ENCODE data around the gene THBS2. TPM values are rescaled to one million over a fixed set of nuclear protein-coding genes. Genes with fewer than 3 reads are reported as not detected.

THBS2 gene
- total and polyA plus RNA-seq, 2 of the 4 experiments (the other 2 are of a cell fraction): 97.3 to 113 TPM

DNA sequence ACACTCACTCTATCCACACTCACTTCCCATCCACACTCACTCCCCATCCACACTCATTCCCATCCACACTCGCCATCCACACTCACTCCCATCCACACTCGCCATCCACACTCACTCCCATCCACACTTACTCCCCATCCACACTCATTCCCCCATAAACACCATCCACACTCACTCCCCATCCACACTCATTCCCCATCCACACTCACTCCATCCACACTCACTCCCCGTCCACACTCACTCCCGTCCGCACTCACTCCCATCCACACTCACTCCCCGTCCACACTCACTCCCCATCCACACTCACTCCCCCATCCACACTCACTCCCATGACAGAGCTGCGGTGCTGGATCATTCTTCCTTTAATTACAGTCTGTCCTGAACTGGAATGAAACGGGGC is 17.1 kb downstream of the THBS2 start:
- H3K4me2 ChIP-seq (ENCODE audit: low read depth, low read length): no peak overlapping the region
- no peak overlapping the region for H3K23ac ChIP-seq (ENCODE audit: low read depth, low read length)
- H3K9ac ChIP-seq (ENCODE audit: low read depth, low read length): no peak overlapping the region
- H3K9me3 ChIP-seq (ENCODE audit: control insufficient read depth, insufficient read depth, low read length): no peaks in the 10 kb centered on the region
- intact Hi-C loops (cut with micrococcal nuclease): no loop called here
- no peaks in the 10 kb centered on the region; the same call in 1 of the 2 replicates for H4K20me1 ChIP-seq (ENCODE audit: insufficient read depth, low read length)
- H3K4ac ChIP-seq (ENCODE audit: low read depth, low read length): no peak overlapping the region
- H3K4me1 ChIP-seq (ENCODE audit: control insufficient read depth, insufficient read depth, low read length): no peaks in the 10 kb centered on the region; the same call in 1 of the 2 replicates
- H2BK120ac ChIP-seq (ENCODE audit: low read depth, low read length): no peak overlapping the region
- dilution Hi-C loops (cut with HindIII; ENCODE audit: low sequenced_read_pairs, unreplicated experiment): no loop called here
- no peak for ATAC-seq (ENCODE audit: low read depth)
- no peaks in the 10 kb centered on the region for H3K79me1 ChIP-seq (ENCODE audit: low read depth in 1 of 2, low read length in 2 of 2)
- ChIA-PET POLR2A (ENCODE audit: unreplicated experiment) (no interaction called here), CTCF (interaction anchor here (1.2 kb wide), 1 partner anchor 425 kb away, joined by 5 read pairs; no protein-coding TSS in a partner anchor)
- peak overlapping the region; percentile 23 for H2BK5ac ChIP-seq (ENCODE audit: low read depth, low read length, poor library complexity, severe bottlenecking)
- H2AK9ac ChIP-seq (replicated peaks; ENCODE audit: low read depth, low read length, poor library complexity): no peak overlapping the region
- no peak overlapping the region for H2AK5ac ChIP-seq (ENCODE audit: low read depth, low read length)
- H2BK15ac ChIP-seq (ENCODE audit: low read depth, low read length): no peak overlapping the region
- no peak overlapping the region for H3K27ac ChIP-seq (ENCODE audit: insufficient read depth, low read length)
- 0 out of 2 replicates have a peak, but pooled peaks cover 12% of the 10 kb centered on the region for H3K9me1 ChIP-seq (ENCODE audit: insufficient read depth, low read length)
- no peak overlapping the region for H2AFZ ChIP-seq (replicated peaks; ENCODE audit: low read length, poor library complexity)
- H3K4me3 ChIP-seq (ENCODE audit: insufficient read depth, low read depth, low read length): no peak overlapping the region
- no peak for DNase-seq
- H3K36me3 ChIP-seq (ENCODE audit: control insufficient read depth, insufficient read depth, low read length): peaks cover 54% of the 10 kb centered on the region
- no peak overlapping the region for H3K18ac ChIP-seq (ENCODE audit: low read depth, low read length)
- H3K27me3 ChIP-seq (ENCODE audit: control insufficient read depth, insufficient read depth, low read length): no peaks in the 10 kb centered on the region
- TF ChIP-seq CHD1 (IDR thresholded peaks at IDR 0.05; ENCODE audit: low read depth, low read length) (no peak), FOS (IDR thresholded peaks at IDR 0.05; ENCODE audit: low read depth, low read length) (no peak), MAFK (IDR thresholded peaks at IDR 0.05; ENCODE audit: low read depth, low read length) (no peak), NFE2L2 (IDR thresholded peaks at IDR 0.05; ENCODE audit: low read depth, low read length) (no peak), CEBPB (IDR thresholded peaks at IDR 0.05; ENCODE audit: low read depth, low read length) (no peak), SMC3 (IDR thresholded peaks at IDR 0.05; ENCODE audit: low read depth, low read length) (no peak), MXI1 (IDR thresholded peaks at IDR 0.05; ENCODE audit: borderline replicate concordance, low read depth, low read length) (no peak), RAD21 (IDR thresholded peaks at IDR 0.05; ENCODE audit: low read length) (no peak)
- TF ChIP-seq, protein P1, sequence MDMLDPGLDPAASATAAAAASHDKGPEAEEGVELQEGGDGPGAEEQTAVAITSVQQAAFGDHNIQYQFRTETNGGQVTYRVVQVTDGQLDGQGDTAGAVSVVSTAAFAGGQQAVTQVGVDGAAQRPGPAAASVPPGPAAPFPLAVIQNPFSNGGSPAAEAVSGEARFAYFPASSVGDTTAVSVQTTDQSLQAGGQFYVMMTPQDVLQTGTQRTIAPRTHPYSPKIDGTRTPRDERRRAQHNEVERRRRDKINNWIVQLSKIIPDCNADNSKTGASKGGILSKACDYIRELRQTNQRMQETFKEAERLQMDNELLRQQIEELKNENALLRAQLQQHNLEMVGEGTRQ (IDR thresholded peaks at IDR 0.05; ENCODE audit: low read depth, low read length): no peak
- TF ChIP-seq, protein P2, sequence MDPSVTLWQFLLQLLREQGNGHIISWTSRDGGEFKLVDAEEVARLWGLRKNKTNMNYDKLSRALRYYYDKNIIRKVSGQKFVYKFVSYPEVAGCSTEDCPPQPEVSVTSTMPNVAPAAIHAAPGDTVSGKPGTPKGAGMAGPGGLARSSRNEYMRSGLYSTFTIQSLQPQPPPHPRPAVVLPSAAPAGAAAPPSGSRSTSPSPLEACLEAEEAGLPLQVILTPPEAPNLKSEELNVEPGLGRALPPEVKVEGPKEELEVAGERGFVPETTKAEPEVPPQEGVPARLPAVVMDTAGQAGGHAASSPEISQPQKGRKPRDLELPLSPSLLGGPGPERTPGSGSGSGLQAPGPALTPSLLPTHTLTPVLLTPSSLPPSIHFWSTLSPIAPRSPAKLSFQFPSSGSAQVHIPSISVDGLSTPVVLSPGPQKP (IDR thresholded peaks at IDR 0.05; ENCODE audit: borderline replicate concordance, low read depth, low read length): no peak
- TF ChIP-seq, protein P3, sequence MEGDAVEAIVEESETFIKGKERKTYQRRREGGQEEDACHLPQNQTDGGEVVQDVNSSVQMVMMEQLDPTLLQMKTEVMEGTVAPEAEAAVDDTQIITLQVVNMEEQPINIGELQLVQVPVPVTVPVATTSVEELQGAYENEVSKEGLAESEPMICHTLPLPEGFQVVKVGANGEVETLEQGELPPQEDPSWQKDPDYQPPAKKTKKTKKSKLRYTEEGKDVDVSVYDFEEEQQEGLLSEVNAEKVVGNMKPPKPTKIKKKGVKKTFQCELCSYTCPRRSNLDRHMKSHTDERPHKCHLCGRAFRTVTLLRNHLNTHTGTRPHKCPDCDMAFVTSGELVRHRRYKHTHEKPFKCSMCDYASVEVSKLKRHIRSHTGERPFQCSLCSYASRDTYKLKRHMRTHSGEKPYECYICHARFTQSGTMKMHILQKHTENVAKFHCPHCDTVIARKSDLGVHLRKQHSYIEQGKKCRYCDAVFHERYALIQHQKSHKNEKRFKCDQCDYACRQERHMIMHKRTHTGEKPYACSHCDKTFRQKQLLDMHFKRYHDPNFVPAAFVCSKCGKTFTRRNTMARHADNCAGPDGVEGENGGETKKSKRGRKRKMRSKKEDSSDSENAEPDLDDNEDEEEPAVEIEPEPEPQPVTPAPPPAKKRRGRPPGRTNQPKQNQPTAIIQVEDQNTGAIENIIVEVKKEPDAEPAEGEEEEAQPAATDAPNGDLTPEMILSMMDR (conservative IDR thresholded peaks at IDR 0.05; ENCODE audit: low read depth, low read length): no peak
- in situ Hi-C loops (cut with MboI; ENCODE audit: low sequenced_read_pairs): no loop called here
- H4K8ac ChIP-seq (ENCODE audit: low read depth in 2 of 2, low read length in 2 of 2): no peak overlapping the region
- H3K56ac ChIP-seq (ENCODE audit: extremely low read depth, insufficient read depth, low read length): no peak overlapping the region
- WGBS, 2 experiments (ENCODE audit: extremely low coverage in 2 of 2, insufficient read length in 1 of 2): 93 to 100% methylated on average over 5 to 8 of the region's 8 CpGs
- no peak overlapping the region for H2BK20ac ChIP-seq (ENCODE audit: low read depth, low read length)
- H4K5ac ChIP-seq (ENCODE audit: low read depth, low read length): no peak overlapping the region
- no TSS peak for BruUV-seq (replicated peaks)
- H3K14ac ChIP-seq (replicated peaks; ENCODE audit: low read depth, low read length): no peak overlapping the region
- no peak overlapping the region for H4K91ac ChIP-seq (ENCODE audit: insufficient read depth, low read depth, low read length)
